Measurements from ENCODE around the gene PTH1R.
A peak's percentile ranks its signal among the peaks of the same experiment; 100 is the strongest.

PTH1R gene

GRCh38 chr3:46846624-46847542 is 30.6 kb upstream of the PTH1R start:
- Mint-ChIP-seq H3K9me3 (peaks cover 7% of the 10 kb centered on the region), H3K4me3 (peak overlapping the region; percentile 82), H3K4me1 (peaks cover 11% of the 10 kb centered on the region), H3K27me3 (no peaks in the 10 kb centered on the region), H3K27ac (peak overlapping the region; percentile 93), H3K36me3 (peaks cover 1% of the 10 kb centered on the region)
- no peak for ATAC-seq

DNA sequence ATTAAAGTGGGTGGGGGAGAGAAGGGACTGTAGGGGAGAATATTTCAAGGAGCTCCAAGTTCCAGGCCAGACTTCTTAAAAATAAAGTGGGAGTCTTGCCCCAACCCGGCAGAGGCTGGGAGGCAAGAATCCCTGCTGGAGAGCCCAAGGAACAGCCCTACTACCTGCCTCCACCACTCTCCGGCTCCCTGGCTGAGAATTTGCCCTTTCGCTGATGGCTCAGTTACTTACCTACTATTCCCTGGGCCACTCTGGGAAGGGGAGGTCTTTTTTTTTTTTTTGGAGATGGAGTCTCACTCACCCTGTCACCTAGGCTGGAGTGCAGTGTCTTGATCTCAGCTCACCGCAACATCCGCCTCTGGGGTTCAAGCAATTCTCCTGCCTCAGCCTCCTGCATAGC is 29.8 kb upstream of the PTH1R start:
- H3K4me3 Mint-ChIP-seq: no peak overlapping the region
- H3K9me3 Mint-ChIP-seq: peaks cover 3% of the 10 kb centered on the region
- no peaks in the 10 kb centered on the region for H3K36me3 Mint-ChIP-seq
- H3K27me3 Mint-ChIP-seq: no peaks in the 10 kb centered on the region
- no peak overlapping the region for H3K27ac Mint-ChIP-seq
- H3K4me1 Mint-ChIP-seq: peaks cover 11% of the 10 kb centered on the region
- ATAC-seq: no peak

- no peaks in the 10 kb centered on the region for H3K27me3 Mint-ChIP-seq
- peaks cover 3% of the 10 kb centered on the region for H3K9me3 Mint-ChIP-seq
- H3K4me1 Mint-ChIP-seq: peaks cover 11% of the 10 kb centered on the region
- ATAC-seq: no peak
- no peak overlapping the region for H3K4me3 Mint-ChIP-seq
- no peaks in the 10 kb centered on the region for H3K36me3 Mint-ChIP-seq
- no peak overlapping the region for H3K27ac Mint-ChIP-seq
These were observed 29.1 kb upstream of the PTH1R start for GRCh38 chr3:46848271-46849044.

DNA sequence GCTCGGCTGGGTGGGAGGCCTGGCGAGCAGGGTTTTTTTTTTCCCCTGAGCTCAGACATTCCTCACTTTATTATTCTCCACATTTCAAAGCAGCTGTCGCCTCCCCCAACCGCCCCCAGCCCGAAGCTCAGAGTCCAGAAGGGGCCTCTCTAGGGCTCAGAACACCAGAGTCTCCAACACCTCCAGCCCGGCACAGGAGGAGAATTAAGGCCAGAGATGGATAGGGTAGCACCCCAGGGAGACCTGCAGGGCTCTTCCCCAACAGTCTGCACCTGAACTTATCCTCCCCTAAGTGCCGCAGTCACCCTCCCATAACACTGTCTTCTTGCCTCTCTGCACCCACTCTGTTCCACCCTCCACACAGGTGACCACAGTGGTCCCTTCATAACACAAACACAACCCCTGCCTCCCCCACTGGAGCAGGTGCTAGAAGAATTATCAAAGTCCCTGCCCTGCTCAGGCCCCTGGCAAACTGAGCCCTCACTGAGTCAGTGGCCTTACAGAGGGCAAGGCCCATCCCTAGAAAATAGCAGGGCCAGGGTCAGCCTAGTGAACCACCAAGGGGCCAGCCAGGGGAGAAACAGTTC is 28.4 kb upstream of the PTH1R start:
- no peak for ATAC-seq
- Mint-ChIP-seq H3K4me3 (no peak overlapping the region), H3K36me3 (no peaks in the 10 kb centered on the region), H3K9me3 (no peaks in the 10 kb centered on the region), H3K27me3 (no peaks in the 10 kb centered on the region), H3K4me1 (peaks cover 11% of the 10 kb centered on the region), H3K27ac (no peak overlapping the region)

DNA sequence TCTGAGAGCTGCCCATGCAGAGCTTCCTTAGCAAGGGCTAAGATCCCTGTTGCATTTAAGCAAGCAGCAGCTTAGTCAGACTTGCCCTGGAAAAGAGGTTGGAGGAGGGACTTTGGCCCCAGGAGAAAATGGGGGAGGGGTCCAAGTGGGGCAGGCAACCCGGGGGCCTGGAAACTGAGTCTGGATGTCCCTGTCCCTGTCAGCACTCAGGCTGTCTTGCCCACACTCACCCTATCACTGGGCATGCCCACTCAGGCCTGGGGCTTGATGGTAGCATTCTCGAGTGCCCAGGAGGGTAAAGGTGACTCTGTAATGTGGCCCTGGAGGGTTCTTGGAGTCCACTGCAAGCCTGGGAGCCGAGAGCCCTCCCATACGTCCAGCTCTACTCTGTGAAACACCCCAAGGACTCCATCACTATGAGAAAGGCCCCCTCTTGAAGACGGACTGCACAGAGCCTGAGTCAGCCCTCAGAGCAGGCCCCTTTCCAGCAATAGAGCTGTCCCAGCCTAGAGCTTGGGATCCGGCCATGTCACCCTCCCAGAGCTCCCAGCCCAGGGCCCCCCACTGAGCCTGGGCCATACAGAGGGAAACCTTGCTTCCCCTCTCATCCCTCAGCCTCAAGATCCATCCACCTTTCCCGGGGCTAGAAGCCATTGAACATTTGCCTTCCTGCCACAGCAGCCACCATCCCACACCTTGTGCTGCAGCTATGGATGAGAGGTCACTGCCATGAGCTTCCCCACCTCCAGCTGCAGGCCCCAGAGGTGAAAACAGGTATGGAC is 27.6 kb upstream of the PTH1R start:
- Mint-ChIP-seq H3K4me1 (peaks cover 11% of the 10 kb centered on the region), H3K4me3 (no peak overlapping the region), H3K27me3 (no peaks in the 10 kb centered on the region), H3K36me3 (no peaks in the 10 kb centered on the region), H3K9me3 (no peaks in the 10 kb centered on the region), H3K27ac (no peak overlapping the region)
- ATAC-seq: no peak

DNA sequence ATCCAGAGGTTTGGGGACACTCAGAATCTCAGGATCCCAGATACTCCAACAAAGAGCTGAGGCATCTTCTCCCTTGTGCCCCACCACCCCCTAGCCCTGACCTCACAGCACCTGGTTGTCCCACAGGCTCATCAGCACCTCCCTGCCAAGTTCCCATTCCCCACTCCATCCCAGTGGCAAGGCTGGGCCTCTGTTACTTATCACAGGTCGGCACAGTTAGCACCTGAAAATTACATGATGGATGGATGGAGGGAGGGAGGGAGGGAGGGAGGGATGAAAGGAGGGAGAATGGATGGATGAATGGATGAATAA is 27.1 kb upstream of the PTH1R start:
- ATAC-seq: no peak
- no peaks in the 10 kb centered on the region for H3K27me3 Mint-ChIP-seq
- H3K9me3 Mint-ChIP-seq: no peaks in the 10 kb centered on the region
- H3K4me1 Mint-ChIP-seq: peaks cover 5% of the 10 kb centered on the region
- H3K27ac Mint-ChIP-seq: no peak overlapping the region
- H3K4me3 Mint-ChIP-seq: no peak overlapping the region
- no peaks in the 10 kb centered on the region for H3K36me3 Mint-ChIP-seq

DNA sequence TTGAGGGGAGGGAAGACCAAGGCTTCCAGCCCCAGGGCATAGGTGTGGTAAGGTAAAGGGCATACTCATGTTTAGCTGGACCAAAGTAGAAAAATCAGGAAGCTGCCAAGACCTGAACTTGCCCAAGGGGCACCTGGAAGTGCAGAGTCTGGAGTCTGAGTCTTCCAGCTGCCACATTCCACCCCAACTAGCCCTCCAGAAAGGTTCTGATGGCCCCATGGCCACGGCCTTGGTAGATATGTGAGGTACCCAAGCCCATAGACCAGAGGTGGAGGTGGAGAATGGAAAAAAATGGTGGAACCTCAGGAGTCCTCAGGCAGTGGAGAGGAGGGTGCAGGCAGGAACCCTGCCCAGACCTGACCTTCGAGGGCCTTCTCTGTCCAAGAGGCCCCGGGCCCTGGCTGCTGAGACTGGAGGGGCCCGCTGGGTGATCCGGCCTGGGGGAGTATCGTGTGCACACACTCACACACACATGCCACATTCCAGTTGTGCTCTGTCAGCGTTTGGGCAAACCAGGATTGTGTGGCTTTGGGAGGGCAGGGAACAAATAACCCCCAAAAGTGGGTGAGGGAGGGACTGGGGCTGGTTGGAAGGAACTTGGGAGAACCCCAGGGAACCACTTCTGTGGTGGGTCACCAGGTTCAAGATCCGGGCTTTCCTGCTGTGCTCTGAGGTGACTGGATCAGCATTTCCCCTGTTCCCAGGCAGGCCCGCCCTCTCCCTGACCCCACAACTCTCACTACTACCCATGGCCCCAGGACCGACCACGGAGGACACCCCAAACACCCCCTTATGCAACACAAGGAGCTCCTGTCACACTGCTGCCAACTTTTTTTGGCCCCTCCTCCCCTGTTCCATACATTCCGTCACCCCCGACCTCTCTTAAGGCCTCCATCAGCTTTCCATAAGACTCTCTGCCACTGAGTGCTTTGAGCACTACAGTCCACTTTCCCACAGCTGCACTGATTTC is 25.9 kb upstream of the PTH1R start:
- no peak for ATAC-seq
- no peaks in the 10 kb centered on the region for H3K36me3 Mint-ChIP-seq
- peaks cover 10% of the 10 kb centered on the region for H3K27me3 Mint-ChIP-seq
- peaks cover under 1% of the 10 kb centered on the region for H3K4me1 Mint-ChIP-seq
- H3K9me3 Mint-ChIP-seq: no peaks in the 10 kb centered on the region
- no peak overlapping the region for H3K4me3 Mint-ChIP-seq
- no peak overlapping the region for H3K27ac Mint-ChIP-seq

- ATAC-seq: no peak
- Mint-ChIP-seq H3K4me3 (no peak overlapping the region), H3K4me1 (no peaks in the 10 kb centered on the region), H3K27me3 (peaks cover 17% of the 10 kb centered on the region), H3K9me3 (no peaks in the 10 kb centered on the region), H3K27ac (no peak overlapping the region), H3K36me3 (no peaks in the 10 kb centered on the region)
These were observed 25.2 kb upstream of the PTH1R start for GRCh38 chr3:46852334-46852720.

- ATAC-seq: peak; percentile 16
- H3K27me3 Mint-ChIP-seq: peaks cover 22% of the 10 kb centered on the region
- H3K27ac Mint-ChIP-seq: no peak overlapping the region
- H3K4me1 Mint-ChIP-seq: no peaks in the 10 kb centered on the region
- H3K36me3 Mint-ChIP-seq: no peaks in the 10 kb centered on the region
- H3K9me3 Mint-ChIP-seq: no peaks in the 10 kb centered on the region
- no peak overlapping the region for H3K4me3 Mint-ChIP-seq
These were observed 24.6 kb upstream of the PTH1R start for GRCh38 chr3:46852839-46853355.

DNA sequence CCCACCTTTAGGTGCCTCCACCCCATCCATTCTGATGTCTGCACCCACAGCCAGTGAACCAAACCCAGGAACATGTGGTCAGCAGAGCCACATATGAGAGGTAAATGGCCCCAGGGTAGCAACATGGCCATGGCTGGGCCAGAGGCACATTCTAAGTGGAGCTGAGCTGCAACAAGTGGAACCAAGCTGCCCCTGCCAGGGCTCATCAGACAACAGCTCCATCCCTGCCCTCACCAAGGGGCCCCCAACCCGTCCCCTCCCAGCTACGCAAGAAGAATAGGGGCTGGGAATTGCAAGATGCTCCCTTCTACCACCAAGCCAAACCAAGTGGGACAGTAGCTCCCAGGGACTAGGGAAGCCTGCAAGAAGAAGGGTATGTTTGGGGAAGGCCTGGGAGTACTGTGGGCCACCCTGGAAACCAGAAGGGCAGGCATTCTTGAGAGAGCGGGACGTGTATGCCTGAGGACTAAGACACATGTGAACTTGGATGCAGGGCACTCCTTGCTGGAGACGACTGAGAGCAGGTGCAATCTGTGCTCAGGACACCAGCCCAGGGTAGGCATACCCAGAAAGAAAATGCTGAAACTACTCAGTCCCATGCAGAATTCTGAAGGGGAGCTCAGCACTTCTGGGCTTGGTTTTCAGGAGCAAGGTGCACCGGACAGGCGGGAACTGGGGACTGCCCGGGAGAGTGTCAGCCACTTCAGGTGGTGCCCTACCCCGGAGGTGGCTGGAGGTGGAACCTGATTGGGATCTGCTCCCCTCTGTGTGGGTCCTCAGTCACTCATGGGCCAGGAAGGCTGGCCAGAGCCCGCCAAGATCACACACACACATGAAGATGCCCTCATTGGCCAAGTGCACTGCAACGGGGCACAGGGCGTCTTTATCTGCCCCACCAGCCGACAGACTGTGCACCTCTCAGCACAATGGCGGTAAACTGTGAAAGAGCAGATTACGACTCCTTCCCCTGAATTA is 23.8 kb upstream of the PTH1R start:
- Mint-ChIP-seq H3K36me3 (no peaks in the 10 kb centered on the region), H3K9me3 (no peaks in the 10 kb centered on the region), H3K4me3 (no peak overlapping the region), H3K27ac (no peak overlapping the region), H3K4me1 (no peaks in the 10 kb centered on the region), H3K27me3 (peaks cover 31% of the 10 kb centered on the region)
- ATAC-seq: peak; percentile 4

GRCh38 chr3:46854555-46854991 is 22.9 kb upstream of the PTH1R start:
- ATAC-seq: no peak
- Mint-ChIP-seq H3K9me3 (no peaks in the 10 kb centered on the region), H3K36me3 (no peaks in the 10 kb centered on the region), H3K27me3 (peaks cover 33% of the 10 kb centered on the region), H3K27ac (no peak overlapping the region), H3K4me3 (no peak overlapping the region), H3K4me1 (no peaks in the 10 kb centered on the region)

GRCh38 chr3:46856576-46857471 is 20.7 kb upstream of the PTH1R start:
- Mint-ChIP-seq H3K4me1 (no peaks in the 10 kb centered on the region), H3K27me3 (peaks cover 33% of the 10 kb centered on the region), H3K9me3 (no peaks in the 10 kb centered on the region), H3K4me3 (no peak overlapping the region), H3K36me3 (no peaks in the 10 kb centered on the region), H3K27ac (no peak overlapping the region)
- ATAC-seq: no peak
